Fibroblast of skin of right quadriceps (primary cell): ENCODE measurements around the gene PRPSAP1.
"Not testable (repeated sequence)": the region's sequence is repeated elsewhere in the genome, so short reads cannot be mapped to it uniquely, and the experiment has no call there.

ENCODE experiments used
- DNase-seq: peaks from one replicate; pipeline ENCODE4 v3.0.0-alpha.2; 2013

The PRPSAP1 gene

GRCh38 chr17:76314392-76315227 is 39.1 kb downstream of the PRPSAP1 start:
- DNase-seq, result no peak

GRCh38 chr17:76312735-76313134 is 41.0 kb downstream of the PRPSAP1 start:
- DNase-seq, result no peak

GRCh38 chr17:76309461-76309860 is 44.3 kb downstream of the PRPSAP1 start:
- no peak for DNase-seq

- DNase-seq, result no peak
Observed at GRCh38 chr17:76307966-76308338, 45.8 kb downstream of the PRPSAP1 start, which contains the start of gene QRICH2. Gene QRICH2, minus strand, starts transcription at chr17:76308276. Its CDS starts 278 bp downstream, at chr17:76307998.

GRCh38 chr17:76307299-76307965 is 46.3 kb downstream of the PRPSAP1 start:
- no peak for DNase-seq

- DNase-seq, result not testable (repeated sequence)
Observed at GRCh38 chr17:76305135-76305454, 48.6 kb downstream of the PRPSAP1 start.

GRCh38 chr17:76304226-76305134 is 49.2 kb downstream of the PRPSAP1 start:
- DNase-seq, result no peak

GRCh38 chr17:76297436-76297835 is 56.3 kb downstream of the PRPSAP1 start:
- no peak for DNase-seq

- DNase-seq, result no peak
Observed at GRCh38 chr17:76296889-76297288, 56.8 kb downstream of the PRPSAP1 start.

- DNase-seq, result no peak
Observed at GRCh38 chr17:76296186-76296585, 57.5 kb downstream of the PRPSAP1 start.

- DNase-seq, result no peak
Observed at GRCh38 chr17:76293106-76293505, 60.6 kb downstream of the PRPSAP1 start.

- no peak for DNase-seq
Observed at GRCh38 chr17:76292567-76292966, 61.1 kb downstream of the PRPSAP1 start.

- DNase-seq, result no peak
Observed at GRCh38 chr17:76281573-76282371, 71.9 kb downstream of the PRPSAP1 start.

- no peak for DNase-seq
Observed at GRCh38 chr17:76280650-76281049, 73.1 kb downstream of the PRPSAP1 start.

- DNase-seq, result no peak
Observed at GRCh38 chr17:76279742-76280287, 73.9 kb downstream of the PRPSAP1 start.

GRCh38 chr17:76278952-76279741 is 74.6 kb downstream of the PRPSAP1 start:
- peak; percentile 68 for DNase-seq

GRCh38 chr17:76278268-76278908 is 75.3 kb downstream of the PRPSAP1 start:
- DNase-seq, result no peak

- DNase-seq, result no peak
Observed at GRCh38 chr17:76277300-76278267, 76.1 kb downstream of the PRPSAP1 start.
